Tibial artery (tissue), 4 donors: ENCODE results near the gene FGGY.

Experiments used
- DNase-seq, 2 donors: peaks; one replicate each; pipeline ENCODE4 v3.0.0-alpha.2; 2019
- H3K27ac ChIP-seq, 2 donors: fragments of 200-600 bp; sonication (generic) in 1 of 2; 1 replicate in 1 of 2; 2 replicates in 1 of 2; pipeline ENCODE4 v1.5.1; 2018 to 2019; ENCODE audit warnings: mild to moderate bottlenecking in 1 of 2
- H3K27me3 ChIP-seq, 2 donors: fragments of 200-600 bp; sonication (generic) in 1 of 2; one replicate each; pipeline versions ENCODE4 v1.5.1 to v1.6.0; 2016 to 2019
- H3K36me3 ChIP-seq, 3 donors: fragments of 200-600 bp; sonication (generic) in 2 of 3; one replicate each; pipeline ENCODE4 v1.5.1; 2016 to 2019; ENCODE audit warnings: mild to moderate bottlenecking in 2 of 3
- H3K4me1 ChIP-seq, 4 donors: fragments of 200-600 bp; sonication (generic) in 2 of 4; 1 replicate in 3 of 4; 2 replicates in 1 of 4; pipeline ENCODE4 v1.5.1; 2016 to 2019
- H3K4me3 ChIP-seq, 2 donors: fragments of 200-600 bp; sonication (generic) in 1 of 2; 1 replicate in 1 of 2; 2 replicates in 1 of 2; pipeline ENCODE4 v1.5.1; 2018 to 2019; ENCODE audit warnings: mild to moderate bottlenecking in 2 of 2
- H3K9me3 ChIP-seq, 3 donors: fragments of 200-600 bp; sonication (generic) in 1 of 3; one replicate each; pipeline ENCODE4 v1.5.1; 2016 to 2019
- intact Hi-C: fragments of 100-400 bp; cut with DNase I; formaldehyde crosslinking; loops from one replicate; pipeline ENCODE4 v1.15.0; 2023; ENCODE audit warnings: low total_unique reads
- TF ChIP-seq, protein P1 (sequence below), 2 experiments: fragments of 200-600 bp in 1 of 2; fragments of 450-650 bp in 1 of 2; IDR thresholded peaks; one replicate each; pipeline ENCODE4 v1.5.1; 2017 to 2019; ENCODE audit warnings: antibody characterized with exemption in 2 of 2, mild to moderate bottlenecking in 1 of 2, moderate library complexity in 1 of 2

The FGGY gene

DNA sequence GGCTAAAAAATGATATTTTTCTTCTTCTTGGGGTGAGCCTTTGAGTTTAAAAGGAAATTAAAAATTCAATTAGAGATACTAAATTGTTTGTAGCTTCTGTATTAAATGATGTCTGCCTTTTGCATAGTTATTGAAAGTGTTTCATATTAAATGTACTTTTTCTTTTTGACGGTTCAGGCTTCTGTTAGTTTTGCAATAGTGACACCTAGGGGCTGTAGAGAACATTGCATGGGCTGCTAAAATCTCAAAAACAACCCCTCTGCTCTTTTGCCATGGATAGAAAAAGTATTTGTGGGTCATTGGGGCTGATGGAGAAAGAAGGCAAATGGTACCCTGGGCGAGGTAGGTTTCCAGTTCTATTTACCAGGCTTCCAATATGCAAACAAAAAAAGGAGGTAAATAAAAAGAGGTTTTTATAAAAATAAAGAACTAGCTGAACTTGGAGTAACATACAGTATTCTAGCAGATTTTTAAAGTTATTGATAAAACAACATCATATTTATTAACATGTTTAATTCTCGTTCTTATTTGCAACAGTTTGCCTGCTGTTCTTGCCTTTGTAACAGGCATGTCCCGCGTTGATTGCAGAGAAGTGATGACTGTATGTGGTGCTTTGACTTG is 402.4 kb downstream of the FGGY start:
- Histone ChIP-seq H3K27me3 (no peaks in the 10 kb centered on the region), H3K36me3 (no peaks in the 10 kb centered on the region), H3K27ac (no peak overlapping the region), H3K4me1 (peaks cover 0 to 23% (median 20%) of the 10 kb centered on the region in 4 donors), H3K4me3 (no peak overlapping the region), H3K9me3 (no peaks in the 10 kb centered on the region)
- intact Hi-C loops, result loop anchor here (10.0 kb wide), 2 partner anchors 395 to 955 kb away; no protein-coding TSS in a partner anchor
- TF ChIP-seq, protein P1, sequence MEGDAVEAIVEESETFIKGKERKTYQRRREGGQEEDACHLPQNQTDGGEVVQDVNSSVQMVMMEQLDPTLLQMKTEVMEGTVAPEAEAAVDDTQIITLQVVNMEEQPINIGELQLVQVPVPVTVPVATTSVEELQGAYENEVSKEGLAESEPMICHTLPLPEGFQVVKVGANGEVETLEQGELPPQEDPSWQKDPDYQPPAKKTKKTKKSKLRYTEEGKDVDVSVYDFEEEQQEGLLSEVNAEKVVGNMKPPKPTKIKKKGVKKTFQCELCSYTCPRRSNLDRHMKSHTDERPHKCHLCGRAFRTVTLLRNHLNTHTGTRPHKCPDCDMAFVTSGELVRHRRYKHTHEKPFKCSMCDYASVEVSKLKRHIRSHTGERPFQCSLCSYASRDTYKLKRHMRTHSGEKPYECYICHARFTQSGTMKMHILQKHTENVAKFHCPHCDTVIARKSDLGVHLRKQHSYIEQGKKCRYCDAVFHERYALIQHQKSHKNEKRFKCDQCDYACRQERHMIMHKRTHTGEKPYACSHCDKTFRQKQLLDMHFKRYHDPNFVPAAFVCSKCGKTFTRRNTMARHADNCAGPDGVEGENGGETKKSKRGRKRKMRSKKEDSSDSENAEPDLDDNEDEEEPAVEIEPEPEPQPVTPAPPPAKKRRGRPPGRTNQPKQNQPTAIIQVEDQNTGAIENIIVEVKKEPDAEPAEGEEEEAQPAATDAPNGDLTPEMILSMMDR (IDR thresholded peaks at IDR 0.05), result peak; percentile 91 to 92
- DNase-seq, result no peak

DNA sequence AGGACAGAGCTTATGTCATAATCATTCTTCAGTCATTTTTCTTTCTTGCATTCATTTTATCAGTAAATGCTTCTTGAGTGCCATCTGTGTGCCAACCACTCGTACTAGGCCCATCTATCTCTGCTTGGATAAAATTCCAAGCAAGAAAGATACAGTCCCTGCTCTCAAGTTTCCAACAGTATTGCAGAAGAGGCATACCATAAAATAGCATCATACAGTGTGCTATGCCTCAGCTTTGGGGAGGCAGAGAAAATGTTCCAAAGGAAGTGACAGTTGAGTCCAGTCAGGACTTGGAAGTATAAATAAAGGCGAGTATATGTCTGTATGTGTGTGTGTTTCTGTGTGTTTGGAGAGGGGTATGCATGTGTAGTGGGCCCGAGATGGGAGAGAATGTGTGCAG is 404.5 kb downstream of the FGGY start:
- H3K27me3 ChIP-seq, result no peaks in the 10 kb centered on the region
- no peaks in the 10 kb centered on the region for H3K9me3 ChIP-seq
- H3K4me3 ChIP-seq, result no peak overlapping the region
- no peak for DNase-seq
- H3K36me3 ChIP-seq, result no peaks in the 10 kb centered on the region
- no peak overlapping the region for H3K27ac ChIP-seq
- TF ChIP-seq, protein P1 (IDR thresholded peaks at IDR 0.05), result no peak
- H3K4me1 ChIP-seq, result peaks cover 0 to 43% (median 38%) of the 10 kb centered on the region in 4 donors
- intact Hi-C loops, result loop anchor here (5.0 kb wide), 1 partner anchor 919 kb away; the partner anchor contains the start of gene JUN

DNA sequence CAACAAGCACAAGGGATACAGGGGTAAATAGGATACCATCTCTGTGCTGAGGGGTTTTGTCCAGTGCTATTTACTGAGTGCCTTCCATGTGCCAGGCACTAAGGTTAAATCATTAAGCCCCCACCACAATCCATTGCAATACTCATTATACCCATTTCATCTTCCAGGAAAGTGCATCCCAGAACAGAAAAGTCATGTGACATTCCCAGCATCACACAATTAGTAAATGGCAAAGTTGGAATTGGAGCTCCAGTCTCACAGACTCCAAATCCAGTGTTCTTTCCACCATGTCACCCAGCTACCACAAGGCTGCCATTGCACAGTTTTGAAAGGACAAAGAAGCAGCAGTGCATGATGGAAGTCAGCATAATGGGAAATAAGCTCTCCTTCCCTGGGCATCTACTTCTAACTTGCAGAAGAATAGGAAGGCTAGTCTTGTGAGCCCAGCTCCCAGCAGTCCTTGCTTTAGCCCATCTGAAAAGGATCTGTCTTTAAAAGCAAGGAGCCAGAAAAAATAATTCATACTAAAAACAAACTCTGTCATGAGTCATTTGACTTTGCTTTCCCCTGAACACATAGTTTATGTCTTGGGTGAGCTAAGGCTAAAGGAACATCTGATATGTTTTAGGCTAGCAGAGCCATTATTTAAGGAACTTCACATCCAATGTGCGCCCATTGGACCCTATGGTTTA is 406.5 kb downstream of the FGGY start:
- intact Hi-C loops, result loop anchor here (5.0 kb wide), 1 partner anchor 921 kb away; the partner anchor contains the start of gene JUN
- Histone ChIP-seq H3K27ac (peak overlapping the region; percentile 67 to 72), H3K27me3 (no peaks in the 10 kb centered on the region), H3K36me3 (no peaks in the 10 kb centered on the region), H3K9me3 (no peaks in the 10 kb centered on the region), H3K4me1 (peaks cover 0 to 59% (median 54%) of the 10 kb centered on the region in 4 donors), H3K4me3 (no peak overlapping the region)
- peak in 1 of 2 donors; percentile 70 for DNase-seq
- TF ChIP-seq, protein P1 (IDR thresholded peaks at IDR 0.05), result no peak

DNA sequence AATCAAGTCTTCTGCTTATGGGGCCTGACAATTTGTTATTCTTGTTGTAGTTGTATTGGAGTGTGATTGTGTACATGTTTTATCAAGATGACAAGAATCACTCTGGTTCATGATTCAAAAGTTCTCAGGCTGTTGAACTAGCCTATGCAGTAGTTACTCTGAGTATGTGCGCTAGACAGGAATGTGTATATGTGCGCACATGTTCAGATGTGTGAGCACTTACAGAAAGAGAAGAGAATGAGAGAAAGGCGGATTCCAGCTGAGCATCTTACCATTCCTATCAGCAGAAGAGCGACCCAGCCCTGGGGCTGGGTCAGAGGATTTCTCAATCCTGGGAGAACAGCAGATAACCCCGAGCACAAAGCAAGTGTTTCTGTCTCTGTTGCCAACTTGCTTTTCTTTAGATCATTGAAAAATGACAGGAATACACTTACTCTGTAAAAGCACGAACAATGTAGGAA is 407.1 kb downstream of the FGGY start:
- Histone ChIP-seq H3K4me3 (no peak overlapping the region), H3K36me3 (no peaks in the 10 kb centered on the region), H3K27me3 (no peaks in the 10 kb centered on the region), H3K9me3 (no peaks in the 10 kb centered on the region), H3K4me1 (peaks cover 0 to 59% (median 53%) of the 10 kb centered on the region in 4 donors), H3K27ac (peak overlapping the region; percentile 67 to 72)
- no peak for DNase-seq
- intact Hi-C loops, result loop anchor here (5.0 kb wide), 1 partner anchor 922 kb away; the partner anchor contains the start of gene JUN
- TF ChIP-seq, protein P1 (IDR thresholded peaks at IDR 0.05), result no peak

DNA sequence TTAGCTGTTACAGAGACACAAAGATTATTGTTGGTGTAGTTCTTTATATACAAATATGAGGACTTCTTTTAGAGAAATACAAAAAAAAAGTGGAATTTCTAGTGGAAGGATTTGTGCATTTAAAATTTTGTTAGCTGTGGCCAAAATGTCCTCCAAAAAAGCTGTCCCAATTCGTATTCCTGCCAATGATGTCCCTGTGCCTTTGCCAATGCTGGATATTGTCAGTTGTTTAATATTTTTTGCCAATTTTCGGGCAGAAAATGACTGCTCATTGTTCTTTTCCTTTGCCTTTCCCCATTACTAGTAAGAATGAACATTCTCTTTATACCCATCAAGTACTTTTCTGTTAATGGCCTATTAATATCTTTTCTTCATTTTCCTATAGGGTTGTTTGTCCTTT is 407.8 kb downstream of the FGGY start:
- H3K27ac ChIP-seq, result peak overlapping the region; percentile 72 to 76
- no peaks in the 10 kb centered on the region for H3K9me3 ChIP-seq
- H3K27me3 ChIP-seq, result no peaks in the 10 kb centered on the region
- TF ChIP-seq, protein P1 (IDR thresholded peaks at IDR 0.05), result no peak
- H3K36me3 ChIP-seq, result no peaks in the 10 kb centered on the region
- H3K4me3 ChIP-seq, result no peak overlapping the region
- no peak for DNase-seq
- peaks cover 0 to 59% (median 52%) of the 10 kb centered on the region in 4 donors for H3K4me1 ChIP-seq
- intact Hi-C loops, result loop anchor here (5.0 kb wide), 1 partner anchor 922 kb away; the partner anchor contains the start of gene JUN
